Stimulated activated CD4-positive, alpha-beta T cell treated with anti-CD3 and anti-CD28 coated beads, Interleukin-4, amount 100 ng/mL, for 4 hours (primary cell): Measurements from ENCODE around the gene ZNF627.
"Not testable (repeated sequence)": the region's sequence is repeated elsewhere in the genome, so short reads cannot be mapped to it uniquely, and the experiment has no call there.

Experiments
- DNase-seq, 2 experiments: peaks; one replicate each; pipeline ENCODE4 v3.0.0-alpha.2; 2020

ZNF627 gene

DNA sequence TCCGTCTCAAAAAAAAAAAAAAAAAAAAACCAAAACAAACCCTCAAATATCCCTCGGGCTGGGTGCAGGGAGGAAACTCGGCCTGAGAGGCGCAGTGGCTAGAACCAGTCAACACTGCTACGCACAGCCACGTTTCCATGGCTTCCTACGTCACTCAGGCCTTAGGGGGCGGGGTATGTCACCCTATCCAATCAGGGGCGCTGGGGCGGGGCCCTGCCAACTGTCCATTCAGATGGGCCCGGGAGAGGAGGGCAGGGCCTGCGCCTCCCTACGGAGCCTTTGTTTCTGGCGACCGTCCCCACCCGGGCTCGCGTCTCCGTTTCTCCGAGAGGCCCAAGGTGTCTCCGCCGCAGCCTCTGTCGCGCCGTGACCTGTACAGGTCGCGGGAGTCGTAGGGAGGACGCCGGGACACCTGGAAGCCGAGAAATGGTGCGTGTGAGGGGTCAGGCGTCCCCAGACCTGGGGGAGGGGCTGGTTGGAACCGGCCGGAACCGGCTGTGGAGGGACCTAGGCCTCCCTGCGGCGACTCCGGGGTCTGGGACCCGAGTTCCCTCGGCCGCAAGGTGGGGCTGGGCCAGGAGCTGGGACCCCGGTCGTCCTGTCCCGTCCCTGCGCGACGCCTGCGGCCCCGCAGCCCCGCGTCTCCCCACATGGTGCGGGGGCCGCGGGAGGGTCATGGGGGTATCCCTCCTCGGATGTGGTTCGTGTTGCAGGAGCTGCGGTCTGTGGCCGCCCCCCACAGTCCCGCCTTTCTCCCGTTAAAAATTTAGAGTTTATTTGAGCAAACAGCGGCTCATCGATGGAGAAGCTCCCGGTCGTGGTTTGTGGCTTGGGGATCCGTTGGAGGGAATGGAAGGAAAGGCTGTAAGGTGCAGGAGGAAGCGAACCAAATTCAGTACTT lies at the start of gene ZNF627:
Gene ZNF627, plus strand, starts transcription at position 282 of the 901 bp plus-strand sequence. Its CDS starts 145 bp downstream, at position 427.
- peak; percentile 94 to 95 for DNase-seq

DNA sequence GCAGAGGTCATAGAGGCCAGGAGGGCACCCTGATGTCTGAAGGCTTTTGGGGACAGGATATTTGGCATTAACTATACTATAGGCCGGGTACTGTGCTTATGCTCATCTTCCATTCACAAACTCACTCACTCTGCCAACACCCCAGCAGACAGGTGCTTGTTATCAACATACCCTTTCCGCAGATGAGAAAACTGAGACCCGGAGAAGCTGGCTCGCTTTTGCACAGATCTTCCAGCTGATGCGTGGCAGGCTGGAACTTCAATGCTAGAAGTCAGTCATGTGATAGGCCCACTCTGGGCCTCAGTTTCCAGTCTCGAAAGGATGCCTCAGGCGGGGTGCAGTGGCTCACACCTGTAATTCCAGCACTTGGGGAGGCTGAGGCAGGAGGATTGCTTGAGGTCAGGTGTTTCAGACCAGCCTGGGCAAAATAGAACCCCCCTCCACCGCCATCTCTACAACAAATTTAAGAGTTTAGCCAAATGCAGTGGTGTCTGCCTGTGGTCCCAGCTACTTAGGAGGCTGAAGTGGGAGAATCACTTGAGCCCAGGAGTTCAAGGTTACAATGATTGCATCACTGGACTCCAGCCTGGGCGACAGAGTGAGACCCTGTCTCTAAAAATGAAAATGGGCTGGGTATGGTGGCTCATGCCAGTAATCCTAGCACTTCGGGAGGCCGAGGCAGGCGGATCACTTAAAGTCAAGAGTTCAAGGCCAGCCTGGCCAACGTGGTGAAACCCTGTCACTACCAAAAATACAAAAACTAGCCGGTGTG lies 49.2 kb upstream of the ZNF627 start:
- no peak for DNase-seq

DNA sequence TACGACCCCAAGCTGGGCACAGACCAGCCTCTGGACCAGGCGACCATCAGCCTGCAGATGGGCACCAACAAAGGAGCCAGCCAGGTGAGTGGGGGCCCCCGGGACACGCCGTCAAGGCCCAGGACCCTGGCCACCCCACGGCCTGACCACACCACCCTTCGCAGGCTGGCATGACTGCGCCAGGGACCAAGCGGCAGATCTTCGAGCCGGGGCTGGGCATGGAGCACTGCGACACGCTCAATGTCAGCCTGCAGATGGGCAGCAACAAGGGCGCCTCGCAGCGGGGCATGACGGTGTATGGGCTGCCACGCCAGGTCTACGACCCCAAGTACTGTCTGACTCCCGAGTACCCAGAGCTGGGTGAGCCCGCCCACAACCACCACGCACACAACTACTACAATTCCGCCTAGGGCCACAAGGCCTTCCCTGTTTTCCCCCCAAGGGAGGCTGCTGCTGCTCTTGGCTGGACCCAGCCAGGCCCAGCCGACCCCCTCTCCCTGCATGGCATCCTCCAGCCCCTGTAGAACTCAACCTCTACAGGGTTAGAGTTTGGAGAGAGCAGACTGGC lies 47.8 kb upstream of the ZNF627 start:
- no peak for DNase-seq

DNA sequence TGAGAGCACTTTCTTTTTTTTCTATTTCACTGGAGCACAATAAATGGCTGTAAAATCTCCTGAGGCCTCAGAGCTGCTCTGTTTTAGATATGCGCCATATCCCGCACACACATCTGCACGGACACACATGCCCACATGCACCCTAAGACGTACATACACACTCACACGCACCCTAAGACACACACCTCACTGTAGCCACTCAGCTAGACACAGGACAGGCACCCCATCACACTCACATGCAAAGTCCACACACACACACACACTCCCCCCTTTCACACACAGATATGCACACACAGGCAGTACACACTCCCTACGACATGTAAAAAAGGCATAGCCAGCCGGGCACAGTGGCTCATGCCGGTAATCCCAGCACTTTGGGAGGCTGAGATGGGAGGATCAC lies 47.0 kb upstream of the ZNF627 start:
- no peak for DNase-seq

DNA sequence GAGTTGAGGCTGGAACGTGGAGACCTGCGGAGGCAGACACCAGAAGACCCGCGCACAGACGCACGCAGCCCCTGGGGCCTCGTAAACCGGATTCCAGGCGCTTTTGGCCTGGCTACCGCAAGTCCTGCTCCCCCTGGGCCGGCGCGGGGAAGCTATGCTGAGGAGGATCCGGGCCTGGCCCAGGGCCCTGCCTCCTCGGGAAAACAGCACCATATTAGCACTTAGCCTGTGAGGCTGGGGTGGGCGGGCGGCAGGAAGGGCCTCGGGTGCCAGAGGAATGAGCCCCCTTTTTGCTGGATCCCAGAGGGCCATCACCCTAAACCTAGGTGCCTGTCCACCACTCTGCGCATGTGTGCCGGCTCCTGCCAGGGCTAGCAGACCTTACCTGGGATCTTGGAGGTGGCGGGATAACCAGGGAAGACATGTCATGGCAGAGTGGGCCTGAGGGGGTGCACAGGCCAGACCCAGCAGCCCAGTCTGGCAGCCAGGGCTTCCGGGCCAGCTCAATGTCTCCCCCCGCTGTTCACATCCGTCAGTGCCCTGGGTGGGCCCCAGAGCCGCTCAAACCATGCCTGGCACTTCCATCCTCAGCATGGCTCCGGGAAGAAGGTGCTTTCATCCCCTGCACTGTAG lies 45.6 kb upstream of the ZNF627 start:
- no peak for DNase-seq

DNA sequence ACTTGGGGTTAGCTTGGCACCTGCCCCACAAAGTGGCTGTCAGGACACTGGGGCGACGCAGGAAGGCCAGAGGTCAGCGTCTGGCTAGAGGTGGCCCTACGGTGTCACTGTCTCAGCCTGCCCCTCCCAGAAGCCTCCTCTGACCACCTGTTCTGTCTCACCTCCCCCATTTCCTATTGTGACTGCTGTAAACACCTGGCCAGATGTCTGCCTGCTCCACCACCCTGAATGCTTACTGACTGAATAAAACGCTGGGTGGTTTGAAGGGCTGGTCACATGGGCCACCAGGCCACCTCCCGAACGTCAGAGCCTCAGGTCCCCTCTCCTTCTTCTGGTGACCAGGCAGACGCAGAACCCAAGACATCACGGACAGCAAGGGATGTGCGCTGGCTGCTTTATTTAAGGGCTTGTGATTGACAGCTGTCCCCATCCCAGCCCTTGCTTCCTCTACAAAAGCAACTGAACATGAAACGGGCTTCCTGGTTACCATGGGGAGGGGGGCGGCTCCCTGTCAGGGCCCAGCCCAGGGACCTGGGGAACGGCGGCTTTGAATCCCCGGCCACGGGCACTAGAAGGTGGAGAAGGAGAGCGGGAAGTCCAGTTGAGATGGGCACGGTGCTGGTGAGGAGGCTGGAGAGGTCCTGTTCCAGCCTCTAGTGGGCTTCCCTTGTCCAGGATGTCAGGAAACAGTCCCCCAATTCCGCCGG lies 44.5 kb upstream of the ZNF627 start:
- no peak for DNase-seq

DNA sequence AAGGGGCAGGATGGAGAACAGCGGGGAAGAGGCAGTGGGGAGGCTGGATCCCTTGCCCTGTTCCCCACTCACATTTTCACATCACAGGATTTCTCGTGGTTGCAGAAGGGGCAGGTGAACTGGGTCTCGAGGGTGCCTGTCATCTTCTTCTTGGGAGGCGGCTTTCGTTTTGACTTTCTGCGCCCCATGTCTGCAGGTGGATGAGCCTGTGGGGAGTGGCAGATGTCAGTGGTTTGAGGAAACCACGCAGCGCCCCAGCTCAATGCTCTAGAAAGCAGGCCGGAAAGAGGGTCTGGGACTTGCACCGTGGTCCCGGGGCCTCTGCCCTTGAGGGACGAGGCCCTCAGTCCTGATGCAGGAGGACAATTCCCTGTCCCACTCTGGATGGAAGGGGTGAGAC lies 43.1 kb upstream of the ZNF627 start:
- DNase-seq: no peak

DNA sequence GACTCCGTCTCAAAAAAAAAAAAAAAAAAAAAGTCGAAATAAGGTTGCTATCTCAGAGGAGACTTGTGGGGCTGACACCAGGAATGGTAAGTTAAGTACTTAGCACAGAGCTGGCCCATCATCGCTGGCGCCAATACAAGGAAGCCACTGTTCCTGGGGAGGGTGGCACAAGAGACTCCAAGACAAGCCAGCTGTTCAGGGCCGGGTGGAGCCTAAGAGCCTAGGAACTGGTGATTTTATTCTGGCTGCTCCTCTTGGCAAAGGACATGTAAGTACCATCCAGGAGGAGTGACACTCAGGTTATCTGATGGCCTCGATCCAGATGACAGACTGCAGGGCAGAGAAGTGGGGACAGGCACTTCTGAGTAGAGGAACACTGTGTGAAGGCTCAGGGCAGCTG lies 42.0 kb upstream of the ZNF627 start:
- no peak for DNase-seq

DNA sequence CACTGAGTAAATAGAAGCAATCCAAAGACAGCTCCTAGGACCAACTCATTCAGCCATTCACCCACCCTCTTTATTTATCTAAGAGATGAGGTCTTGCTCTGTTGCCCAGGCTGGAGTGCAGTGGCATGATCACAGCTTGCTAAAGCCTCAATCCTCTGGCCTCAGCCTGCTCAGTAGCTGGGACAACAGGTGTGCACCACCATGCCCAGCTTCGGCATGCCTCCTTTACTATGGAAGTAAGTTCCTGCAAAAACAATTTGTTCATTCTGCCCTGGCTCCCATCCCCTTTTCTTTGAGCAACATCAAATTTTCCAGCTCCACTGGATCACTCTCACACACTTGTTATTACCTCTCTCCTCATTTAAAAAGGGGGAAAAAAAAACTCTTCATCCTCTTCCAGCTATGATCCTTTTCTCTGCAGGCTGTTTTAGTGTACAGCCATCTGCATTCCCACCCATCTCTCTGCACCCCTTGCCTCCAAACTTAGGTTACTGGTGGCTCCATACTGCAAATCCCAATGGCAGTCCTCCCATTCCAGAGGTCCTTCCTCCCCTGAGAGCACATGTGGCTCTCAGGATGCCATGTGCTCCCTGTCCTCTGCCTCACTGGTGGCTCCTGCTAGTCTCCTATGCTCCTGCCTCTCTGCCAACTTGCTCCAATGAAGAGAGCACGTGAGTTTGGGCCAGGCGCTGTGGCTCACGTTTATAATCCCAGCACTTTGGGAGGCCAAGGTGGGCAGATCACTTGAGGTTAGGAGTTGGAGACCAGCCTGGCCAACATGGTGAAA lies 40.5 kb upstream of the ZNF627 start:
- DNase-seq: no peak

DNA sequence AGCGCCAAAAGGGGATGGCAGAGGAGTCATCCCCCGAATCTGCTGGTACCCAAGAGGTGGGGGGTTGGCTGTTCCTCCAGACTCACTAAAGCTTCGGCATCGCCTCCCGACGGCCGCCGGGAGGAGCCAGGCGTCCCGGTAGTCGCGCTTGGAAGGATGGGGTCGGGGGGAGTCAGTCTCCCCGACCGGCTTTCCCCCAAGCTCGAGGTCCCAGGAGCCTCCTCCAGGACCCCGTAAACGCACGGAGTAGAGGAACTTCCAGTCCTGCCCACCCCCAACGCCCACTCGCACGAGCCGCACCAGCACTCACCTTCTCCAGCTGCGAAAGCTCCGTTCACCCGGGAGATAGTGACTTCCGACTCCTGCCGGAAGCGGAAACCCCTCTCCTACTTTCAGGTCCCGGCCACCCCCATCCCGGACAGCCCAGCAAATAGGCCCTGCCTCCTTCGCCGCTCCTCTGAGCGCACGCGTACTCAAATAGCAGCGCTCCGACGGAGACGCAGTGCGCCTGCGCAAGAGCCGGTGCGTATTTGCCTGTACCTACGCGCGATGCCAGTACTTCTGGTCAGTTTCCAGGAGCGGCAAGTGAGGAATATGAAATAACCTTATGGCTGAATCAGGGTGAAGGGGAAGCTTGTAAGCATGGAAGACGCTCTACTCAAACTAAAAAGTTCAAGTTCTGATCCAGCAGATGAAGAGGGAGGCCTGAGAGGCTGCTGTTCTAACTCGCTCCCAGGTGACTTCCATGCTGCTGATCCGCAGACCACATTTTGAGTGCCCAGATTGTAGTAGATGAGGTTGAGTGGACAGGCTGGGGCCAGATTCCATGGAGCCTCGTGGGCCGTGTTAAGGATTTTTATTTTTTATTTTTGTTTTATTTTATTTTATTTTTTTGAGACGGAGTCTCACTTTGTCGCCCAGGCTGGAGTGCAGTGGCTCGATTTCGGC lies 38.1 kb upstream of the ZNF627 start, which contains the start of gene ELOF1:
Gene ELOF1, minus strand, starts transcription at position 350 of the 948 bp plus-strand sequence. CDS start 4,883 bp downstream, outside the sequence.
- DNase-seq: peak; percentile 95 to 98

DNA sequence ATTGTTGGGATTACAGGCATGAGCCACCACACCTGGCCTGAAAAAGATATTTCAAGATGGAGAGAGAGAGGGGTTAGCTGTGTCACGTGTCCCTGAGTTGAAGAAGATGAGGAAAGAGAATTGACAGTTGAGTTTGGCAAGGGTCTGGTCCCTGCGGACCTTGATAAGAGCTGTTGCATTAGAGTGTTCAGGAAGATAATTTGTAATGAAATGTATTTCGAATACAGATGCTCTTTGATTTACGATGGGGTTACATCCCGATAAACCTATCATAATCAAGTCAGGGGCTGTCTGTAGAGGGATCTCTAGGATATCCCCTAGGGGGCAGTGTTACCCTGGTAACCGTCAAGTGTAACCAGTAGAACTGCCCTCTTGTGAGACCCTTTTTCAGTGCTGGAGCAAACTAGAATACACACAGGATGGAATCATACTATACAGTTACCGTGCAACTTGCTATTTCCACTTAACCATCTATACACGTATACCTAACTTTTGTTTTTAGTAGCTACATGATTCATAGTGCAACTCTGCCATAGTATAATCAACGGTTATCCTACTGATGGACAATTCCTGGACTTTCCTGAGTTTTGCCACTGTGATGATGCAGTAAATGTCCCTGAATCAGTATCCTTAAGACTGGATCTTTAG lies 36.8 kb upstream of the ZNF627 start:
- peak in 1 of 2 experiments; percentile 57 for DNase-seq

DNA sequence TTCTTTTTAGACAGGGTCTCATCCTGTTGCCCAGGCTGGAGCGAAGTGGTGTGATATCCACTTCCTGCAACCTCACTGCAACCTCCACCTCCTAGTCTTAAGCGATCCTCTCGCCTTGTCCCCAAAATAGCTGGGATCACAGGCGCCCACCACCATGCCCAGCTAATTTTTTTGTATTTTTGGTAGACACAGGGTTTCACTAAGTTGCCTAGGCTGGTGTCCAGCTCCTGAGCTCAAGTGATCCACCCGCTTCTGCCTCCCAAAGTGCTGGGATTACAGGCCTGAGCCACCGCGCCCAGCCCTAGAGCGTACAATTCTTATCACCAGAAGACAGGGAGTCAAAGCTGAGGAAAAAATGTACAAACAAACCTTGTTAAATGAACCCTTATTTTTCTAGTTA lies 33.8 kb upstream of the ZNF627 start:
- DNase-seq: no peak

DNA sequence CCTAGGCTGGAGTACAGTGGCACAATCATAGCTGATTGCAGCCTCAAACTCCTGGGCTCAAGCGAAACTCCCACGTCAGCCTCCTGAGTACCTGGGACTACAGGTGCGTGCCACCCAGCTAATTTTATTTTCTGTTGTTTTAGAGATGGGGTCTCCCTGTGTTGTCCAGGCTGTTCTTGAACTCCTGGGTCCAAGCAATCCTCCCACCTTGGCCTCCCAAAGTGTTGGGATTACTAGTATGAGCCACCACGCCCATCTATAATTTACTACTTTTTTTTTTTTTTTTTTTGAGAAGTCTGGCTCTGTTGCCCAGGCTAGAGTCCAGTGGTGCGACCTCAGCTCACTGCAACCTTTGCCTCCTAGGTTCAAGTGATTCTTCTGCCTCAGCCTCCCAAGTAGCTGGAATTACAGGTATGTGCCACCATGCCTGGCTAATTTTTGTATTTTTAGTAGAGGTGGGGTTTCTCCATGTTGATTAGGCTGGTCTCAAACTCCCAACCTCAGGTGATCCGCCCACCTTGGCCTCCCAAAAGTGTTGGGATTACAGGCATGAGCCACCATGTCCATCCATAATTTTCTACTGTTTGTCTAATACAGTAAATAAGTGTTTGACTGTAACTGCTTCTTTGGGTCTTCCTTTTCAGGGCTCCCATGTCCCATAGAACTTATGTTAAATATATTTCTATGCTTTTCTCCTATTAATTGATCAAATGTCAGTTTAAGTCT lies 33.0 kb upstream of the ZNF627 start:
- DNase-seq: not testable (repeated sequence)

DNA sequence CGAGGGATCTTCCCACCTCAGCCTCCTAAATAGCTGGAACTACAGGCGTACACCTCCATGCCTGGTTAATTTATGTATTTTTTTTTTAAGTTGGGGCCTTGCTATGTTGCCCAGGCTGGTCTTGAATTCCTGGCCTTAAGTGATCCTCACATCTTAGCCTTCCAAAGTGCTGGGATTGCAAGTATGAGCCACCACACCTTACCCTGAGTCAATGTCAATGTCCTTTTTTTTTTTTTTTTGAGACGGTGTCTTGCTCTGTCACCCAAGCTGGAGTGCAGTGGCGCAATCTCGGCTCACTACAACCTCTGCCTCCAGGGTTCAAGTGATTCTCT lies 31.7 kb upstream of the ZNF627 start:
- DNase-seq: not testable (repeated sequence)

DNA sequence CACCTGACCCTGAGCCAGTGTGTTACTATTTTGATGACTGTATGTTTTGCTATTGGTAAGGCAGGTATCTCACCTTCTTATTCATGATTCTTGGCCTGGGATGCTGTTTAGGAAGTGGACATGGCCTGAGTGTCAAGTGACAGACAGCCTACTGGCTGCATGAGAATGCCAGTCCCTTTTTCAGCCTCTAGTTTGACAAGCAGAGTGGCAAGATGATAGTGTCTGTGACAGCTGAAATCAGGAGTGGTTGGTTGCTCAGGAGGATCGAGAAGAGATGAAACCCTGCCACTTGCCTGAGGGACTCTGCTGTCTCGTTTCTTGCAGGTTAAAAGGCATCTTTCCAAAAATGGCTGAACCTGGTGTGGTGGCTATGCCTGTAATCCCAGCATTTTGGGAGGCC lies 31.1 kb upstream of the ZNF627 start:
- no peak for DNase-seq

DNA sequence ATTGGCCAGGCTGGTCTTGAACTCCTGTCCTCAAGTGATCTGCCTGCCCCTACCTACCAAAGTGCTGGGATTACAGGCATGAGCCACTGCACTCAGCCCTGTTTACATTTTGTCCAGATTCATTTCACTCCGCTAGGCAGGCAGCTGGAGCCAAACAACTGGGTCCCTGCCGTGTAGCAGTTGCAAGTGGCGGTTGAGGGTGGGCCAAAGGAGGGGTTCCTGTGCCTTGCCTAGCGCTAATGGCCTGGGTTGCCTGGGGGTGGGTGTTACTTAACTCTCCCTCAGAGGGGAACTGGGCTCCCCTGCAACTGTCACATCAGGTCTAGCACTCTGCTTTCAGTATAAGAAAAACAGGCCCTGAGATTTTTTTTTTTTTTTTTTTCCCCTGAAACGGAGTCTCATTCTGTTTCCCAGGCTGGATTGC lies 27.2 kb upstream of the ZNF627 start:
- no peak for DNase-seq

DNA sequence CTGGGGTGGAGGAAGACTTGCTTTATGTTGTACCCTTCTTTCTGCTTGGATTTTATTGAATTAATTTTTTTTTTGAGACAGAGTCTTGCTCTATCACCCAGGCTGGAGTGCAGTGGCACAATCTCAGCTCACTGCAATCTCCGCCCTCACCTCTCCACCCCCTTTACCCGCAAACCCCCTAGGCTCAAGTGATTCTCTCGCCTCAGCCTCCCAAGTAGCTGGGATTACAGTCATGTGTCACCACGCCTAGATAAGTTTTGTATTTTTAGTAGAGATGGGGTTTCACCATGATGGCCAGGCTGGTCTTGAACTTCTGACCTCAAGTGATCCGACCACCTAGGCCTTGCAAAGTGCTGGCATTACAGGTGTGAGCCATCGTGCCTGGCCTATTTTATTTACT lies 23.9 kb upstream of the ZNF627 start:
- DNase-seq: not testable (repeated sequence)

DNA sequence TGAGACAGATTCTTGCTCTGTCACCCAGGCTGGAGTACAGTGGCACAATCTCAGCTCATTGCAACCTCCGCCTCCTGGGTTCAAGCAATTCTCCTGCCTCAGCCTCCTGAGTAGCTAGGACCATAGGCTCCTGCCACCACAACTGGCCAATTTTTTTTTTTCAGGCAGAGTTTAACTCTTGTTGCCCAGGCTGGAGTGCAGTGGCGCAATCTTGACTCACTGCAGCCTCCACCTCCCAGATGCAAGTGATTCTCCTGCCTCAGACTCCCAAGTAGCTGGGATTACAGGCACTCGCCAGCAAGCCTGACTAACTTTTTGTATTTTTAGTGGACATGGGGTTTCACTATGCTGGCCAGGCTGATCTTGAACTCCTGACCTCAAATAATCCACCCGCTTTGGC lies 23.5 kb upstream of the ZNF627 start:
- DNase-seq: not testable (repeated sequence)

DNA sequence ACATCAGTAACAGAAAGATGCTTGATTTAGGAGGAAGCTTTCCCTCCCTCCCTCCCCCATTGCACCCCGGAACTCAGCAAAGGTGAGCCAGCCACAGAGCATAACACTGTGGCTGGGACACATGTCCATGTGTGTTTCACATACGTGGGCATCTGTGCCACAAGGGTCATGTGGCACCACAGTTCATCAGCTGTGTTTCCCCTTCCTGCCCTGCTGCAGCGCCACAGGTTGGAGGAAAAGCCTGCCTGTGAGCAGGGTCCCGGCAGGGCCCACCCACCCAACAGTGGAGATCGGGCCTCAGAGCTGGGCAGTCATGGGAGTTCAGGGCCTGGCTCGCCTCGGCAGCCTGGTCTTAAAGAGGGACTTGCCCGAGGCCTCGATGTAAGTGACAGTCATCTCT lies 22.6 kb upstream of the ZNF627 start:
- DNase-seq: no peak
